HG03457 (cell line): ENCODE measurements around the gene CAMTA1.

Source experiments
- ATAC-seq: cut with Tn5 transposase; IDR thresholded peaks from one replicate; pipeline ENCODE4 v1.9.1; 2021; ENCODE audit warnings: moderate number of reproducible peaks; ENCODE audit not compliant: unreplicated experiment

The CAMTA1 gene

DNA sequence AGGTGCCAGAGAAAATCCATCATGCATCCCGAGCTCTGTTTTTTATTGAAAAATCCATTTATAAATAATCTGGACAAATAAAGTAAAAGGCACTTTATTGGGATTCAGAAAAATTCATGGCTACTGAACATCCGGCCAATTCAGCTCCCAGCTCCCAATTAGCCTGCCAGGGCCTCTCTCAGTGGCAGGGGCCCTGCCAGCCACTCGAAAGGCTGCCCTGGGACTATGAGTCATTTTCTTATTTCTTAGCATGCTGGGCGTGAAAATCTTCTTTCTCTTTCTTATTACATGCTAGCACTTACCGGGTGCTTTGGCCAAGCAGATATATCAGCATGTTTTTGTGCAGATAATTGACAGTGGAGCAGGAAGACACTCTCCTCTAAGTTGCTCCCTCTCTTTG is 283.3 kb downstream of the CAMTA1 start:
- no peak for ATAC-seq

DNA sequence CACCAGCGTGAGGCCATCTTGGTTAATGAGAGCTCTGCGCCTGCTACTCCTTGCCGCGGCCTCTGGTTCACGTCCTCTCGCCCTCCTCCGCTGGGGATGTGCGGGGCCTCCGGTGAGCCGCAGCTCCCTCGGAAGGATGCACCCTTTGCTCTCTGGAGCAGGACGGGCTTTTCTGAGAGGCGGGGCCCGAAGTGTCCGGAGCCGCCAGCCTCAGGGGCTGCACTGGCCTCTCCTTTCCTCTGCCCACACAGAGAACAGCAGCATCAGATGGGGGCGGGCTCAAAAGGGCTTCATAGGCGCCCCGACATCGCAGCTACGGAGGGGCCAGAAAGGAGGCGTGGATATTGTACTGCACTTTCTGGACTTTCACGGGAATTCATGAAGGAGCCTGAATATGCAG is 284.7 kb downstream of the CAMTA1 start:
- ATAC-seq, result no peak

DNA sequence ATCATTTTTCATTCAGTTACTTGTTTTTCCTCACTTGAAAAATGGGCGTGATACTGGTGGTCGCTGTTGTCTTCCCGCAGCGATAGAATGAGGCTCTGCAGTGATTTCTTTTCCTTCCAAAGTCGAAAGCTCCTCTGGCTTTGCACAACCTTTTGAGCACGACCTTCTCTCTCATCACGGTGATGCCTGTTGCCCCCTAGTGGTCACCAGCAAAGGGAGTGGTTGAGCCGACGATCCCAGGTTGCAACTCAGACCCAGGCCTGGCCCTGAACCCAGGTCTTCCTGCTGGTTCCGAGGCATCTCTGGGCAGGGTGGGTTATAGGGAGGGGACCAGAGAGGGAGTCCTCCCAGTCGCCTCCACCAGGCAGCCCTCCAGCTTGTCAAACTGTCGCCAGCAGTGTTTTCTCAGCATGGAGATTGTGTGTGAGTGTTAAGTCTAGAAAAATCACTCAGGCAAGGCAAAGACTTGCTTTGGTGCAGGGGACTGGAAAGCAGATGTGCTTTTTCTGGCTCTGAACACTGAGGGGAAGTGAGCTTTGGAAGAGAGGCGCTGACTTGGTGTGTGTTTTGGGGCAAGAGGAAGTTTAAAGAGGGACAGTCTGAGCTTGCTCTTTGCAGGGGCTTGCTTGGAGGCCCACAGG is 285.3 kb downstream of the CAMTA1 start:
- ATAC-seq, result no peak

- ATAC-seq, result no peak
Observed at GRCh38 chr1:7076117-7076516, 290.9 kb downstream of the CAMTA1 start.

GRCh38 chr1:7076572-7076971 is 291.3 kb downstream of the CAMTA1 start:
- no peak for ATAC-seq

DNA sequence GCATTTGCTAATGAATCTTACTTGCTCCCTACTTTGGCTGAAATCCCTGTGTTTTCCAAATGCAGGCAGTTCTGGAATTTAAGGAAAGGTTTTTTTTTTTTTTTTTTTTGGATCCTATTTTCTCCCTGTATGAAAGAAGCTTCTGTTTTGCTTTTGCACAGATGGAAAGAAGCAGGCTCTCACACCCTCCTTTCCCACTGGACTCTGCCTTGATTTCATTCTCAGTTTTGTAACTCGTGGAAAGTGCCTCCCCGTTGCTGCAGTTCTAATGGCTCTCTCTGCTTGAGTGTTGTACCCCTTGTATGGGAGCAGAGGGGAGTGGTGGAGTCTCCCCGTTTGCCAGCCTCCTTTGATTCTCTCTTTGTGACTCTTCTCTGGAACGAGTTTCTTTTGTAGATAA is 291.9 kb downstream of the CAMTA1 start:
- no peak for ATAC-seq

GRCh38 chr1:7077970-7078369 is 292.7 kb downstream of the CAMTA1 start:
- ATAC-seq, result no peak

DNA sequence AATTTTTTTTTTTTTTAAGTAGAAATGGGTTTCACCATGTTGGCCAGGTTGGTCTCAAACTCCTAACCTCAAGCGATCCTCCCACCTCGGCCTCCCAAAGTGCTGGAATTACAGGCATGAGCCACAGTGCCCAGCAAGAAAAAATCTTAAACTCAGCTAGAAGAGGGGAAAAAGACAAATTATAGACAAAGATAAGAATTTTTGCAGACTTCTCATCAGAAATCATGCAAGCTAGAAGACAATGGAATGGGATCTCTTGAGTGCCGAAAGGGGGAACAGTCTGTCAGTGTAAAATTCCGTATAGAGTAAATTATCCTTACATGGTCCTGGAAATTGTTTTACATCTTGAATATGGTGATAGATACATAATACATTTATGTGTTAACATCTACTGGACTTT is 294.4 kb downstream of the CAMTA1 start:
- no peak for ATAC-seq

DNA sequence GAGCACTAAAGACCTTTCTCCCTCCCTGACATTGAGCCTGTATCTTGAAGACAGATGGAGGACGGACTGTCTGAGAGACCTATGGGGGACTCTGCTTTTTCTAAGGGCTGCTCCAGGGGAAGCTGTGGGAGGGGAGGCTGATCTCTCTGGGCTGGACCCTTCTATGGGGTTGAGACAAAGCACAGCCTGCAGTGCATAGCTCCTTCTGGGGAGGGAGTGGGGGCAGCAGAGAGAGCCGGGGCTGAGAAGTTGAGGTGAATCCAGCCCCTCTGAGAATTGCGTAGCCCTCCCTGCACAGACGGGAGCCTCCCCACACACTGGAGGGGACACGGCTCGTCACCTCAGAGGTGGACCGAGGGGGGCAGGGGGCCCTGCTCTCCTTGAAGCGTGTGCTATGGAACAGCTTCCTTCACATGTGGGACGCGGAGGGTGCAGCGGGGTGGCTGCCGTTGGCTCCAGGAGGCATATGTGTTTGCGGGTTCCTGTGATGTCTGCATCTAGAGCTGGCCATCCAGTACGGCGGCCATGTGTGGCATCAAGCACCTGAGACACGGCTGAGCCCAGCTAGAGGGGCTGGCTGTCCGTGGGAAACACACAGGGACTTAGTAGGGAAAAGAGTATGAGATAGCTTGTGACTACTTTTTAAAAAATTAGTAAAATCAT is 299.1 kb downstream of the CAMTA1 start:
- no peak for ATAC-seq

DNA sequence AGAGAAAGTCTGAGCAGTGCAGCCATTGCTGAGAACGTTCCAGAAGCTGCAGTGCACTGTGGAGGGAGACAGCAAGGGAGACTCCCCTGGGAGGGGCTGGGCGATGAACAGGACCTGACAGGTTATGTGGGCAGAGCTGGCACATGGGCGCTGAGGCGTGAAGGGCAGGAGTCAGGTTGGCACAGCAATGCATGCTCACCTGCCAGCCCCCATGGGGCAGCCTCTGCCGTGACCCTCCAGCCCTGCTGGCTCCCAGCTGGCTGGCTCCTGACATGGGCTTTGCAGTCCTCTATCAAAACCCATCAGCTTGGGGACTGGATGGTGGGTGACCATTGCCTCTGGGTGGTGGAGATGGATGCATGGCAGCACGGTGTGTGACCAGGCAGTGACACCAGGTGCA is 300.3 kb downstream of the CAMTA1 start:
- ATAC-seq, result no peak

DNA sequence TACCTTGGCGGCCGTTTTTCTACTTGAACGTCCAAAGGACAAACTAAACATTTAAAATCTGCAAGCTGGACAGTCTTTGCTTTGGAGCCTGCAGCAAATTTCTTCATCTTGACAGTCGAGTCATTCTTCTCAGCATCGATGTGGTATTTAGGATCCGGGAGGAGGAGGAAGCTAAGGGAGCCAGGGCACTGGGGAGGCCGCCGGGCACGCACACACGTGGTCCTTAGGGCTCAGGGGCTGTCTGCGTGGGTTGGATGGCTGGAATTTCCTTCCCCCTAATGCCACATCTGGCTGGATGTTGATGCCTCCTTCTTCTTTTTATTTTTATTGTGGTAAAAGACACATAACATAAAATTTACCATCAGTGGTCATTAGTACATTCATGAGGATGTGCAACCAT is 300.9 kb downstream of the CAMTA1 start:
- no peak for ATAC-seq

GRCh38 chr1:7087888-7088287 is 302.6 kb downstream of the CAMTA1 start:
- ATAC-seq, result no peak

DNA sequence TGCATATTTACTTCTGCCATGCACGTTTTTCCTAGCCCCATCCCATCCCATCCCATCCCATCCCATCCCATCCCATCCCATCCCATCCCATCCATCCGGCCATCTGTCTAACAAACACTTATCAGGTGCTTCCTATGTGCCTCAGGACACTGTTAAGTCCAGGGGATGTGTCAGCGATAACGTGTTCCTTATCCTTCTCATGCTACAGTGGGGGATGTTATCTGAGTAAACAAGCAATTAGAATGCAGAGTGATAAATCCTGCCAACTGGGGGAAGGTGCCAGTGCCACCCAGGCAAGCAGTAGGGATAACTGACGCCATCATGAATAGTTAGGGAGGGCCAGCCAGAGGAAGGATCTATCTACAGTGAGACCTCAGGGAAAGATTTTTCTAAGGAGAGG is 304.2 kb downstream of the CAMTA1 start:
- no peak for ATAC-seq

DNA sequence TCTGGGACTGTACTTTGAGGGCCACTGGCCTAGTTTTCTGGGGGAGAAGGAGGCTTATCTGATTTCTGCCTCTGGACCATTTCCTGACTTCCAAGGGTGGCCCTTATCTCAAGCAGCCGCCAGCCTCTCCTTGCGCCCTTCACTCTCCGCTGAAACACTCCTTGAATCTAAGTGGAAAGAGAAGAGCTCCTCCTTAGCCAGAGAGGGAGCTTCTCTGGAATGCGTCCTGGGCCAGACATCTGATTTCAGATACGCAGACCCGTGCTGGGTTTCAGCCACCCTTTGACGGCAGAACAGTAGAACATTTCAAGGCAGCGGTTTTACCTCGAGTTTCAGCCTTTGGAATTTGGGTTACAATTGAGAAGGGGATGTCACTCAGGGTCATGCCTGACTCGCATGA is 308.0 kb downstream of the CAMTA1 start:
- no peak for ATAC-seq

DNA sequence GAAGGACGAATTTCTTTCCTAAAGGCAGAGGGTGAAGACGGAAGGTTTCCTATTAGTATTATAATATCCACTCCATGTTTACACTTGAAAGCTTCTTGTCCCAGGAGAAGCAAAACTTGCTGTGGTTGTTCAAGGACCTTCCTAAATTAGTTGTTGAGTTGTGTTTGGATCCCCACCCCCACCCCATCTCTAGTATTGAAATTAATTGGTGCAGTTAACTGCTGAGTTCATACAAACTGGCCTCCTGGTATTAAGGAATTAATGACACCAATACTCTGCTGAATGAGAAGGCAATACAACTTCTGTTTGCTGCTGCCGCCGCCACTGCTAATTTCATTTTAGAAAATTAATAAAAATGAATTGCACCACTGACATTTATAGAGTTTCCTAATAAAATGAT is 308.8 kb downstream of the CAMTA1 start:
- no peak for ATAC-seq

GRCh38 chr1:7094509-7094908 is 309.3 kb downstream of the CAMTA1 start:
- no peak for ATAC-seq

DNA sequence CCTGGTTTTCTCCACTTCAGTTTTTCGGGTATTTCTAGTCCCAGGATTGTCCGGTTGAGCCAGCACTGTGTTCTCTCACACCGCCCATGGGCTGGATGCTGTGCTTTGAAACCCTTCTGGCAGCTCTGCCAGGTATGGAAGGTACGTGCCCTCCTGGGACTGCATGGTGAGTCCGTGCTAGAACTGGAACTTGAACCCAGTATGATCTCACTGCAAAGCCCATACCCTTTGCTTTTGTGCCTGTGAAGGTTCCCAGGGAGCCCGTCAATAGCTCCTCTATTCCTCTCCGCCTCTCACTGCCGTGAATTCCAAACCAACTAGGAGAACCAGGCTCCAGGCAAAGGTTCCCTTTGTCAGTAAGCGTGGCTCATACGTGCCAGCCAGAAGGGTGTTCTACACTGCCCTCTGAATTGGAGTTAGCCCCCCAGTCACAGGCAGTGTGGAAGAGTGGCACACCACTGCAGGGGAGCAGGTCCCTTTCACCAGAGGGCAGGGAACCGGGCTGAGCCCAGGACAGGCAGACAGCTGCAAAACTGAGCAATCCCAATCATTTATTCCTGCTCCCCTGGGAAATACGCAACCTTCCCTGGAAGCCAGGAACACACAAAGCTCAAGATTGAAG is 310.2 kb downstream of the CAMTA1 start:
- no peak for ATAC-seq

GRCh38 chr1:7097938-7098592 is 312.8 kb downstream of the CAMTA1 start:
- ATAC-seq, result no peak

- no peak for ATAC-seq
Observed at GRCh38 chr1:7098641-7099040, 313.4 kb downstream of the CAMTA1 start.

GRCh38 chr1:7100479-7100878 is 315.2 kb downstream of the CAMTA1 start:
- no peak for ATAC-seq

- no peak for ATAC-seq
Observed at GRCh38 chr1:7101187-7101586, 315.9 kb downstream of the CAMTA1 start.

DNA sequence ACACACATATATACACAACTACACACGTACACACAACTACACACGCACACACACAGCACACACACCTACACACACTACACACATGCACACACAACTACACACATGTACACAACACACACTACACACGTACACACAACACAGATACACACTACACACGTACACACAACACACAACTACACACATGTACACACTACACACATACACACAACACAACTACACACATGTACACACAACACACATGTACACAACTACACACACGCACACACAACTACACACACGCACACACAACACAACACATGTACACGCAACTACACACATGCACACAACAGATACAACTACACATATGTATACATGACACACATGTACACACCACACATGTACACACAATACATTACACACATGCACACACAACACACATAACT is 318.1 kb downstream of the CAMTA1 start:
- no peak for ATAC-seq
